Measurements from ENCODE around the gene GRM7.

Gene GRM7

GRCh38 chr3:7728566-7729519, 867.9 kb downstream of the GRM7 start:
- no peak for DNase-seq (ENCODE audit: low read depth)

- no peak for DNase-seq (ENCODE audit: low read depth)
Observed at GRCh38 chr3:7733933-7734332, 873.0 kb downstream of the GRM7 start.

GRCh38 chr3:7734456-7734855, 873.5 kb downstream of the GRM7 start:
- DNase-seq (ENCODE audit: low read depth) = no peak

- DNase-seq (ENCODE audit: low read depth) = no peak
Observed at GRCh38 chr3:7737263-7737662, 876.3 kb downstream of the GRM7 start.

GRCh38 chr3:7739754-7740153, 878.8 kb downstream of the GRM7 start:
- no peak for DNase-seq (ENCODE audit: low read depth)

GRCh38 chr3:7740458-7740857, 879.5 kb downstream of the GRM7 start:
- DNase-seq (ENCODE audit: low read depth) = no peak

GRCh38 chr3:7744850-7745249, 883.9 kb downstream of the GRM7 start:
- no peak for DNase-seq (ENCODE audit: low read depth)

- no peak for DNase-seq (ENCODE audit: low read depth)
Observed at GRCh38 chr3:7745711-7746110, 884.8 kb downstream of the GRM7 start.

GRCh38 chr3:7749931-7750695, 889.2 kb downstream of the GRM7 start:
- DNase-seq (ENCODE audit: low read depth) = no peak

GRCh38 chr3:7752005-7752404, 891.1 kb downstream of the GRM7 start:
- DNase-seq (ENCODE audit: low read depth) = no peak

- no peak for DNase-seq (ENCODE audit: low read depth)
Observed at GRCh38 chr3:7754653-7755441, 893.9 kb downstream of the GRM7 start.

GRCh38 chr3:7759630-7760029, 898.7 kb downstream of the GRM7 start:
- DNase-seq (ENCODE audit: low read depth) = no peak

- no peak for DNase-seq (ENCODE audit: low read depth)
Observed at GRCh38 chr3:7760718-7761117, 899.8 kb downstream of the GRM7 start.

- no peak for DNase-seq (ENCODE audit: low read depth)
Observed at GRCh38 chr3:7764115-7764514, 903.2 kb downstream of the GRM7 start.

- DNase-seq (ENCODE audit: low read depth) = no peak
Observed at GRCh38 chr3:7766530-7766929, 905.6 kb downstream of the GRM7 start.

GRCh38 chr3:7779331-7779730, 918.4 kb downstream of the GRM7 start:
- DNase-seq (ENCODE audit: low read depth) = no peak

- no peak for DNase-seq (ENCODE audit: low read depth)
Observed at GRCh38 chr3:7781395-7781794, 920.5 kb downstream of the GRM7 start.

- DNase-seq (ENCODE audit: low read depth) = no peak
Observed at GRCh38 chr3:7787871-7788828, 927.2 kb downstream of the GRM7 start.

GRCh38 chr3:7788881-7789280, 928.0 kb downstream of the GRM7 start:
- DNase-seq (ENCODE audit: low read depth) = no peak

- no peak for DNase-seq (ENCODE audit: low read depth)
Observed at GRCh38 chr3:7789324-7789723, 928.4 kb downstream of the GRM7 start.

- no peak for DNase-seq (ENCODE audit: low read depth)
Observed at GRCh38 chr3:7790141-7790540, 929.2 kb downstream of the GRM7 start.

All from ELR (cell line).